NCI-H2227 treated with DMSO at 0.1 percent for 48 hours (cell line): ENCODE measurements around the gene FGF14.

Experiments
- DNase-seq: peaks from one replicate; lab custom pipeline; 2025; lab: John Stamatoyannopoulos, UW

Gene FGF14

GRCh38 chr13:102367836-102368235 lies 34.0 kb downstream of the FGF14 start:
- no peak for DNase-seq

DNA sequence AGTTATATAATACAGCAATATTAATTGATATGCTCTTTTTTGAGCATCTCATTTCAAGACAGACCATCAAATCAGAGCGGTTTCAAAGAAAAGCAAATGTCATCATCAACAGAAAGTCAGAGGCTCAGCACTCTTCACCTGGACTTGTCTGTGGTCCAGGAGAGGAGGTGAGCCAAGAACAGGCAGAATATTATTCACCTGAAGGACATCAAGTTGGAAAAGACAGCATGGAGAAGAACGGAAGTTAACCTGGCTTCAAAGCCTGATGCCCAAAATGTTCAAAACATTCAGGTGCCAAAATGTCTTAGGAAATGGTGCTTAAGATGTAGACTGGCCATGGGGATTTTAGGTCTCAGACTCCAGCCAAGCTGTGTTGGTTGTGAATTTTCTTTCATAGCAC lies 40.7 kb downstream of the FGF14 start:
- DNase-seq = no peak

DNA sequence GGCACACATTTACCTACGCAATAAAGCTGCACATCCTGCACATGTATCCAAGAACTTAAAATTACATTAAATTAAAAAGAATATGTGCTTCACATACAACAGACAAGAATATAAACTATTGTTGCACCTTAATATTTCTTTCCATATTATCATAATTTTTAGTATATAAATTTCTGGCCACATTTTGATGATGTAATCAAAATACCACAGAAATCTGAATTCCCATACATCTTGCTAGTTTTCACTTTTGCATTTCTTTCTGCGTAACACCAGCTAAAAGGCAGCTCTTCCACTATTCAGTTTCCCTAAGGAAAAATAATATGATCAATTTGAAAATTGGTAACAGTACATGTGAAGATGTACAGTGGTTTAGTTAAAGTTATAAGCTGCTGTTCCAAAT lies 42.6 kb downstream of the FGF14 start:
- DNase-seq = no peak

GRCh38 chr13:102355251-102355650 lies 46.6 kb downstream of the FGF14 start:
- DNase-seq = no peak

- no peak for DNase-seq
Observed at GRCh38 chr13:102354011-102354410, 47.8 kb downstream of the FGF14 start.

- DNase-seq = no peak
Observed at GRCh38 chr13:102351521-102351920, 50.3 kb downstream of the FGF14 start.

GRCh38 chr13:102347490-102347889 lies 54.4 kb downstream of the FGF14 start:
- DNase-seq = no peak

DNA sequence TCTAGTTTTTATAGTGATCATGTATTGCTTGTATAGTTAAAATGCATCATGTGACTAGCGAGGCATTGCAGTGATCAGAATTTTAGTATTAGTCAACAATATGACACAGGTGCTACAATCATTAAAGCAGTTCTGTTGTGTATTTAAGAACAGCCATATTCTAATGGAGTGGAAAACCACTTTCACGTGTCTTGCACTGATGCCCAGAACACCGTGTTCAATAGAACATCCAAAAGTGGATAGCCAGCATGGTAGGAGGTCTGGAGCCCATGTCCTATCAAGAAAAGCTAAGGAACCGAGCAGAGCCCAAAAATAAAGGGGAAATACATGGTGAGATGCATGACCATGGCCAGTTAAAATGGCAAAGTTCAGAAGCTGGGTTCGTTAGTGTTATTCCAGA lies 55.1 kb downstream of the FGF14 start:
- no peak for DNase-seq

GRCh38 chr13:102344410-102344809 lies 57.4 kb downstream of the FGF14 start:
- no peak for DNase-seq

DNA sequence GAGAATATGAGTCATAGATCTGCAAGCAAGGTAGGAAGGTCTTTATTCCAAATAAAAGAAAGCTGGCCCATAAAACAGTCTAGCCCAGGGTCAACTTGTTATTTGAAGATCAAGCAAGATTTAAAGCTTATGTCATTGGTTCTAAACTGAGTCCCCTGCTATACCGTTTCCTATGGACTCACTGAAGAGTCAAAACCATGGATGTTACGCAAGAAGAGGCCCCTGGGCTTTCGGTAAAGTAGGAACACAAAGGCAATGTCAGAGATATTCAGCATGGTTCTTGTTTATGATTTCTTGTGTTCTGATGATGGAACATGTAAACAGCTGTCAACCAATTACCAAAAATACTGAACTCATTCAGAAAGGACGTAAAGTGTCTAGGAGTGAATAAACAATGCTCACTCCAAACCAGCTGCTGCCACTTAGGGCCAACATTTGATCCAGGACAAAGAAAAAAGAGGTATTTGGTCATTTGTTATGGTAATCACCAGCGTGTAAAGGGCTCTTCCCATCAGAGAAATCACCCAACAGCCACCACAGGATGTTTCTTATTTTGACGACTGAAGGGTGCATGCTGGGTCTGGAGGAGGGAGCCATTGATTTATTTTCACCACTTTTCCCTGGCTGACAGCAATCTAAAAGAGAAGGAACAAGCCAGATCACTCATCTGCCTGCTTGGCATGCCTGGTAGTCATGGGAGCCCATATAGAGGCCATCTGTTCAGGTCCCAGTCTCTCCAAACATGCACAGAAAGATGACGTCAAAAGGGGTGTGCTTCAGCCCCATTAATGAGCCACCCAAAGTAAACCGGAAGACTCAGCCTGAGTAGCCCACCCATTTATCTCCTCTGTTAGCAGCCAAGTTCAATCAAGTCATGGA lies 68.3 kb downstream of the FGF14 start:
- DNase-seq = no peak

DNA sequence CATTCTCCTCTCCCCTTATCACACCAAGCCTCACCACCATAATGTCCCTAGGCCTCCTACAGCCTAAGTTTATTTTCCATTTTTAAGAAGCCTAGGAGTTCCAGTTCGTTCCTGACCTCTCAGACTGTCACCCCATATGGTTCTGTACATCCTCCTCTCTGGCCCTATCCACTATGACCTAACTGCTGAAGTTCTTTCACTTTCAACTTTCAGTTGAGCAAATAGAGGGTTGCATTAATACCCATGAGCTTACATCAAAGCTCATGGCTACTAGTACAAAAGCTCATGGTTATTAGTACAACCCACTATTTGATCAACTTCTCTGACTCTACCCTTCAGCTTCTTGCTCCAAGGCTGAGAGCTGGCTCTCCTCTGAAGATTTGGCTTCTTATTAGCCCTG lies 72.9 kb downstream of the FGF14 start:
- no peak for DNase-seq

DNA sequence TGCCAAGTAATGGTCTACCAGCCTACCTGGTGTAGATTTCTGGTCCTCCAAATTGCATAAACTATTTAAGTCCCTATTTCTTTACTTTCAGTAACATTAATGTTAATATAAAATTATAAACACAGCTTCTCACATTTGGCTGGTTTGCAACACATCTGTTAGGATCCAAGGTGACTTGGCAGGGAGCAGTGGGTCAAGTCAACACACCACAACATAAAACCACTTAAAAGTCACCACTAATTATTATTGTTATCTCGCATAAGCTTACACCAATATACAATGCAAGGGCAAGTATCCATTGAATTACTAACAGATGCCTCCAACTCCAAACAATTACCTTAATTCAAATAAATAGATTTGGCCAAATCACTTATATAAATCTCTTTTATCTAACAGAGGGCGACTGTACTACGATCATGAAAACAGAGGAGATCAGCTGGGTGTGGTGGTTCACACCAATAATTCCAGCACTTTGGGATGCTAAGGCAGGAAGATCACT lies 74.7 kb downstream of the FGF14 start:
- no peak for DNase-seq

GRCh38 chr13:102326381-102327118 lies 75.3 kb downstream of the FGF14 start:
- DNase-seq = no peak

GRCh38 chr13:102325321-102325720 lies 76.5 kb downstream of the FGF14 start:
- DNase-seq = no peak

DNA sequence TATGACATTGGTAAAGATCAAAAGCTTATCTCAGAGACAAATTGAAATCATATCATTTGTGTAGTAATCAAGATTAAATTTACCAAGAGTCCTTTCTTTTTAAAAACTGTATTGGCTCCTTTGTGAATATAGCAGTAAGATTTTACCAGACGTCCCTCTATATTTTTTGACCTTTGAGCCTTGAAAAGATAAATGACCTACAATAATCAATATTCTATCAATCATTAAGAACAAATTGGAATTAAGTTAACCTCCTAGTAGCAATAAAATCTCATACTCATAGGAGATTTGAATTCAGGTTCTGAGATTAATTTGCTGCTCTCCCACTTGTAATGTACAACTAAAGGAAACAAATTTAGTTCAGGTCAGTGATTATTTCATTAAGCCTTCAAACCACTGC lies 78.3 kb downstream of the FGF14 start:
- no peak for DNase-seq

DNA sequence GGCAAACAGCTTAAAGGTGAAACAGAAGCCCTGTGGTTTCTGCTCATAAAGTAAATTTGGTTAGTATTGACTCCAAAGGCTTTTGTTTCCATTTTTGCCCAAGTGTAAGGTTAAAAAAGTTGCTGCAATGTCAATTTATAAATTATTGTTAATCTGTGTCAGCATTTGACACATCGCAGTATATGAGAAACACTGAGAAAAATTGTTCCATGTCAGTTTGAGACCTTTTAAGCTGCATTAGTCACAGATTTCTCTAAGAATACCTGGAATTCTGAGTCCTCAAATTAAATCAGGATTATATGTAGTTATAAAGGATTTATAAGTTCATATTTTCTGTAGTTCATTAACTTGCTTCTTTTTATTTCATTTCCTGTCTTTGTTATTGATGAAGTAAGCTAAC lies 78.8 kb downstream of the FGF14 start:
- no peak for DNase-seq

GRCh38 chr13:102322211-102322610 lies 79.6 kb downstream of the FGF14 start:
- DNase-seq = peak; percentile 8

- no peak for DNase-seq
Observed at GRCh38 chr13:102318233-102318632, 83.6 kb downstream of the FGF14 start.

DNA sequence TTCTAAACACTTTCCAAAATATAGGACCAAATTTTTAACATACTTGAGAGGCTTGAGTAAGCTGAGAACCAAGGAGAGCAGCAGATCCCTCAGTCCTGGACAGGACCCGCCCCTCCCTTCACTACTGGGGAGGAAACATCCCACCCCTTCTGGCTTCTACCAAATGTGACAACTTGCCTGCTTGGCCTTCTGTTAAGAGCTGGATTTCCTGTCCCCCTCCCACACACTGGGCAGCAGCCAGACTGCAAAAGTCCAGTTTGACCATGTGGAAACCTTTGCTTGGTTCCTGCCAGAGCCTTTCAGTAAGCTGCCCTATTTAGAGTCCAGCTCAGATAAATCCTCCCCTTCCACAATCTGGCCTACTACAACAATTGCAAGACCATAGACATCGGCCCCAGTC lies 84.3 kb downstream of the FGF14 start:
- no peak for DNase-seq

DNA sequence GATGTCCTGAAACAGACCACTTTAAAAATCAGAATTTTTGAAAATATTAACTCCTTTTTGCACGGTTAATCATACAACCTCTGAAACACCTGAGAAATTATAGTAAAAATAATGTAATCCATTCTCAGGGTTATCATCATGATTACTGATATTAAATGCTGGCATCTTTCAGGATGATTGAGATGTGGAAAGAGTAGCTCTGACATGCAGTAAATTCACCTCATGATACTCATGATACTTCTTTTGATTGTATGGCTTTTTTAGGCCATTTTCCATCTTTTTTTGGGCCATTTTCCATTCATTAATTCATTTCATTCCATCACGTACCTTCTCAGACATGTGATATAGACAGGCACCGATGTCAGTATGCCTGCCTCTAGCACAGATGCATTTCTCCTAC lies 85.1 kb downstream of the FGF14 start:
- no peak for DNase-seq

- no peak for DNase-seq
Observed at GRCh38 chr13:102312841-102313240, 89.0 kb downstream of the FGF14 start.

- DNase-seq = no peak
Observed at GRCh38 chr13:102311901-102312300, 89.9 kb downstream of the FGF14 start.

- no peak for DNase-seq
Observed at GRCh38 chr13:102311419-102311796, 90.4 kb downstream of the FGF14 start.
